CD4-positive, alpha-beta T cell treated with Interferon gamma for 1 hour (primary cell): ENCODE results near the gene SAYSD1.

Experiments used
- DNase-seq: peaks from one replicate; pipeline ENCODE4 v3.0.0-alpha.2; 2020

SAYSD1 gene

DNA sequence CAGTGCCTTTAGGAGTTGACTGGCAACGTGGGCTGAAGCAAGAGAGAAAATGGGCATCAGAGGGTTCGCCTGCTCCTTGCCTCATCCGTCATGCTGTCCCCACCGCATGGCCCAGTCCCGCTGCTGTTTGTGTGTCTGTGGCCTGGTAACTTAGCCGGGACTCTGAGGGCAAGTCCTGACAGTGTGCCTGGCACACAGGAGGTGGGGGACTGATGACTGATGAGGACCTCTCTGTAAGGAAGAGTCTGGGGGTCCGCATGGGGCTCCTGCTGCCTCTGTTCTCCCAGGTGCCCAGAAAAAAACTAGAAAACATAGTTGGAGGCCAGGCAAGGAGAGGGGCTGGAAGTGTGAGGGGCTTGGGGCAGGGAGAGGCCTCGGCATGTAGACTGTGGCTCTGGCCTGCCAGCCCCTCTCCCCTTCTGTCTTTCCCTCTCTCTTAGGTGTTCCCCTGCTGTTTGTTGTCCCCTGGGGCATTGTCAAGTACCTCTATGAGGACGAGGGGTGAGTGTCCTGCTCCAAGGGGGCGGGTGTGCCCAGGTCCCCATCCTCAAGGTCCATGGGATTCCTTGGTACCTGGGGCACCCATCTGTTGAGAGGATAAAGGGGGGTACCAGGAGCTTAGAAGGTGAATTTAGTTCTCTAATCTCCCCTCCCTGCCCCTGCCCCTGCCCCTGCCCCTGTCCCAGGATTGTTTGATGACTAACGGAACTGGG lies 36.9 kb downstream of the SAYSD1 start:
- DNase-seq = no peak

DNA sequence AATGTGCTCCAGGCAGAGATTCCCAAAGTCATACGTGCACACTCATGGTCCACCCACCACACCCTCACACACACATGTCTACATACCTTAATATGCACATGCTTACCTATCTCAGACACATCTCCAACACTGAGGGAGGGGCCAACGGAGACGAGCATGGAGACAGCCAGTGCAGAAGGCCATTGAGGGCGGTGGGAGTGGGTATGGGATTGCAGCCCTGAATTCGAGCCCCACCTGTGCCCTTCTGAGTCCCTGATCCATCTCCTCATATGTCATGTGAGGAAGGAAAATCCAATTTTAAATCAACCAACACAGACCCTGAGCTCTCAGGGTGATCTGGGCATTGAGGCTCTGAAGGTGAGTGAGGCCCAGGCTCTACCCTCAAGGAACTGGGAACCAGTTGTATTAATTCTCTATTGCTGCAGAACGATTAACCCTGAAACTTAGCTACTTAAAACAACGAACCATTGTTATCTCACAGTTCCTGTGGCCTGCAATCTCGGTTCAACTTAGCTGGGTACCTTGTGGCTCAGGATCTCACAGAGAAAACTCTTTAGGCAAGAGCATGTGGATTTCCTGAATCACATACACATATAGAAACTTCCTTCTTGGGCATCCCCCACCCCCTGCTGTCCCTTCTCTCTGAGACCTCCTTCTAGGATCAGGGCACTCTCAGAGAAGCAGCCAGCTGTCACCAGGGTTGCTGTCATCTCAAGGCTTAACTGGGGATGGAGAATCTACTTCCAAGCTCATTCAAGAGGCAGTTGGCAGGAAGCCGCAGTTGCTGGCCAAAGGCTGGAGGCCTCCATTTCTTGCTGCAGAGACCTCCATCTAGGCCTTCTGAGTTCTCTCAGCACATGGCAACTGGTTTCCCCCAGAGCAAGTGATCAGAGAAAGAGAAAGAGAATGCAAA lies 38.1 kb downstream of the SAYSD1 start:
- DNase-seq = no peak

DNA sequence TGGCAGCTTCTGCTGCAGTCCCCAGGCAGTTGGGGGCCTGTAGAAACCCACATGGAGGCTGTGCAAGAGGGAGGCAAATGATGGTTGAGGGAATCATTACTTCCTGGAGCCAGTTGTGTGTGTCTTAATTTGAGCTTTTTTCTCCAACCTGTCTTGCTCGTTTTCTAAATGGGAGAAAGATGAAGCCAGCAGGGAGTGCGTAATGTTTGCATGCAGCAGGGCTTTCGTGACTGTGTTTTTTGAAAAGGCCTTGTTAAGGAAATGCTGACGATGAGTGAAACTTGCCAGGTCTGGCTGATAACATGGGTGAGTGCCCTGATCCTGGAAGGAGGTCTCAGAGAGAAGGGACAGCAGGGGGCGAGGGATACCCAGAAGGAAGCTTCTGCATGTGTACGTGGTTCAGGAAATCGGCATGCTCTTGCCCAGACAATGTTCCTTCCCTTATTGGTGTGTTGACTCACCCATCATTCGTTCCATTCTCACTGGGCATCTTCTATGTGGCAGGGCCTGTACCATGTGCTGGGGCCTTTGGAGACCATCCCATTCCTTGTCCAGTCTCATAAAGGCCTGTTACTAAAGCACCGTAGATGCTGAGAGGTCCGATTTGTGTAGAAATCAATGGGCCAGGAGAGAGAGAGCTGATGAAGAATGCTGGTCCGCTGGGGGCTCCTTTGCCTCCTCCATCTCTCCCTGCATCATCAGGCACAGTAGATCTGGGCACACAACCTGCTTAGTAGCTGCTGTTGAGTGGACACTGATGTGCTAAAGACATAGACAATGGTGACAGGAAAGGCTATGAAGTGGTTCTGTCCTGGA lies 39.0 kb downstream of the SAYSD1 start:
- no peak for DNase-seq

DNA sequence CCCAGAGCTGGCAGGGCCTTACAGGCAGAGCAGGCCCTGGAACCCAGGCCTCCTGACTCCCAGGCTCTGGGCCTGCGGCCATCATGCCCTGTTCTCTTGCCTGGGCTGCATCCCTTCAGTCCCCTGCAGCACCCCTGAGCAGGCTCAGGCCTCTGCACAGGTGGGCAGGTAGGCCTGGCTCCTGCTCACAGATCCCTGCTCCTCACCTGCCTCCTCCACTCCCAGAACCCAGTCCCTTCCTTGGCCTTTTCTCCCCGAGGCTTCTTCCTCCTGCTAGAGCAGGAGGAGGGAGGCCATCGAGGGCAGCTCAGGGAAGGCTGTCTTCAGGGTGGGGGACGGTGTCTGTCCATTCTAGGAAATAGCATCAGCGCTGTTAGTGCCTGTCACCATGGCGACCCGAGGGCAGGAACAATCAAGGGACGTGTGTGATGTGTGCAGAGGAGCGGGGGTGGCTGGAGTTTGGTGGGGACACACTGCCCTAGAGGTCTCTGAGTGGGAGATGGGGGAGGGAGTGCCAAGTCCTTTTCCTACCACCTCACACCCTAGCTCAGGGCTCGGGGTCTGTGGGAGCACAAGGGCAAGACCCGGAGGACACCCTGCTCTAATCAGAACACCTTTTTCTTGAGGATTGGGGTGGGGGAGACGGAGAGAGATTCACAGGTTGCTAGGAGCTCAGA lies 39.8 kb downstream of the SAYSD1 start:
- DNase-seq = no peak

DNA sequence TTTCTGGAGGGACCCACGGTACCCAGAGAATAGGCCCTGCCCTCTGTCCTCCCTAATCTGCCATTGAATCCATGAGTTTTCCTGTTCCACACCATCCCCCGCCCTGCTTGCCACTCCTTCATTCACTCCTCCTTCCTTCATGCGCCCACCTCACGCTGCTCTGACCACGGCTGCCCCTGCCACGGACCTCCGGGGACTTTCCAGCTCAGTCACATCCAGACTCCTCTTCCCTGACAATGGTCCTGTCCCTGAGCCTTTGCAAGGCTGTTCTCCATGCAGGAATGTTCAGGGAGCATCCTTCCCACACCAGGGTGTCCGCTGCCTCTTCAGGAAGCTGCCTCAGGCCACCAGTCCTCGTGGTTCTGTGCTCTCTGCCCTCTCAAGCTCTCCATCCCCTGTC lies 40.5 kb downstream of the SAYSD1 start:
- DNase-seq = no peak

DNA sequence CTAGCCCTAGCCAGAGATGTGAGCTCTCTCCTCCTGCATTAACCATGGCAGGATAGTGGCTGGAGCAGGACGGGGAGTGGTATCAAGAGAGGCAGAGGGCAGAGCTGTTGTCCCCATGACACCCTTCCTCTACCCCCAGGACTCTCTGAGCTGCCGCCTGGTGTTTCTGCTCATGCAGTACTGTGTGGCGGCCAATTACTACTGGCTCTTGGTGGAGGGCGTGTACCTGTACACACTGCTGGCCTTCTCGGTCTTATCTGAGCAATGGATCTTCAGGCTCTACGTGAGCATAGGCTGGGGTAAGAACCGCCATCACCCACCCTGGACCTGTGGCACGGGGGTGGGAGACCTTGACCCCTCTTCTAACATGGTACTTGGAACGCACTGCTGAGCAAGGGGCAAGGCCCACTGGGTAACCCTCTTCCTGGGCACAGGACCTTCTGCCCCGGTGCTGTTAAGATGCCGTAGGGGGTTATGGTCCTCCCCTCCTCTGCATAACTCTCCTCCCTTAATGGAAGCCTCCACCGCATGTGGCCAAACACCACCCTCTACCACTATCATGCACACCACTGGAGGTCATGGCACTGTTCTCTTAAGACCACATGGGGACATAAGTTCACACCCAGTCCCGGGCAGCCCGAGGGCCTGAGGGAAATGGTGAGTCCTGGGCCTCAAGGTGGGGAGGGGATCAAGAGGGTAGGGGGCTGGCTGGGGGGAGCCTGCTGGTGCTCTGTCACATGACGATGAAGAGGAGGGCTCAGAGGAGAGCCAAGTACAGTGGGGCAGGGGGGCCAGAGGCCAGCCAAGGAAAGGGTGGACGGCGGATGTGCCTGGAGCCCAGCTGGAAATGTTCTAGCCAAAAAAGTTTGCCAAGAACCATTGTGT lies 41.3 kb downstream of the SAYSD1 start:
- no peak for DNase-seq

DNA sequence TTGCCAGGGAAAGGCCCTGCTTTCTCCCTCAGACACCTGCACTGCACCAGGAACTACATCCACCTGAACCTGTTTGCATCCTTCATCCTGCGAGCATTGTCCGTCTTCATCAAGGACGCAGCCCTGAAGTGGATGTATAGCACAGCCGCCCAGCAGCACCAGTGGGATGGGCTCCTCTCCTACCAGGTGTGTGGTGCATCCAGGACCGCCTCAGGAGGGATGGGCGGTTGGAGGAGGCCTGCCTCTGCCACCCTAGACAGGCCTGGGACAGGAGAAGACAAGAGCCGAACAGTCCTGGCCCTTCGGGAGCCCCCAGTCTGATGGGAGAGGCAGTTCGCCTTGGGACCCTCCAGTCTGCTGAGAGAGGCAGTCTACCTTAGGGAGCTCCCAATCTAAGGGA lies 42.2 kb downstream of the SAYSD1 start:
- DNase-seq = no peak

DNA sequence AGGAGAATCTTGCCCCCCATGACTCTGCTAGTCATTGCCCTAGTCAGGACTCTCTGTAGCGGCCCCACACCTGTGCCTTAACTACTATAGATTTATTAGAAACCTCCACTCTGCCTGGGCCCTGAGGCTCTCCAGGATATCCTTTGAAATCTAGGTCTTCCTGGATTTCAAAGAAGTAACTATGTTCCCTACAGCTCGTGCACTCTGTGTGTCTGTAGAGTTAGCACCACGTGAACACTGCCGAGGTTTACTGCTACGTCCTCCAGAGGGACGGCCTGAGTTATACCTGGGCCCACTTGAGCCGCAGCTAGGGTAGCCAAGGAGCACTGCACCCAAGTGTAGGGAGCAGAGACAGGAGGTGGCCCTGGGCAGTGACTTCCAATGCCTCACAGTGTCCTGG lies 46.6 kb downstream of the SAYSD1 start:
- no peak for DNase-seq

DNA sequence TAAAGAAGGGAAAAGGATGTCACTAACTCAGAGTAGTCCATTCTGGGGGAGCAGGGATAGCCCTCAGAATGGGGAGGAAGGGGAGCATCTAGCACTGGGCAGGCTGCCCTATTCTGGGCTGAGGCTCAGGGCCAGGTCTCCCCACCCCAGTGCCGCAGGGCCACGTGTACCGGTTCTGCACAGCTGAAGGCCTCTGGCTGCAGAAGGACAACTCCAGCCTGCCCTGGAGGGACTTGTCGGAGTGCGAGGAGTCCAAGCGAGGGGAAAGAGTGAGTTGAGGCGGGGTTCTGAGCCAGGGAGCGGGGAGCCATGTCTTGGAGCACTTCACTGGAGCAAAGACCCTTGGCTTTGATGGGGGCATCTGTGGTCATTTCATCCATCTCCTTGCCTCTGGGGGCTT lies 49.4 kb downstream of the SAYSD1 start:
- no peak for DNase-seq

DNA sequence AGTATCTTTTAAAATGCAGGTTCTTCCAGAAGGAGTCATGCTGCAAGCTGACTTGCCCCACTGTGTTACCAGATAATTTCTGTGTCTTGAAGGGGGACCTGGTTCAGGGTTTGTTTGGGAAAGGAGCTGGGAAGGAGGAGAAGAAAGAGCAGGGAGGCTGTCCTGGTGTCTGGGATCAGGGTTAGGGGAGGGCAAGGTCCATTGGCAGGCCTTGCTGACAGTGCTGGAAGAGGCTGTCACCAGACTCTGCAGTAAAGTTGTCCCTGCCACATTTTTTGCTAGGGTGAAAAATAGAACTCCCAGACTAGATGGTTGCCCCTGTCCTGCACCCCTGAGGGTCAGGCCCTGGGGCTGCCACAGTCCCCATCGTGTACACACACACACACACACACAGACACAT lies 51.5 kb downstream of the SAYSD1 start:
- DNase-seq = no peak

DNA sequence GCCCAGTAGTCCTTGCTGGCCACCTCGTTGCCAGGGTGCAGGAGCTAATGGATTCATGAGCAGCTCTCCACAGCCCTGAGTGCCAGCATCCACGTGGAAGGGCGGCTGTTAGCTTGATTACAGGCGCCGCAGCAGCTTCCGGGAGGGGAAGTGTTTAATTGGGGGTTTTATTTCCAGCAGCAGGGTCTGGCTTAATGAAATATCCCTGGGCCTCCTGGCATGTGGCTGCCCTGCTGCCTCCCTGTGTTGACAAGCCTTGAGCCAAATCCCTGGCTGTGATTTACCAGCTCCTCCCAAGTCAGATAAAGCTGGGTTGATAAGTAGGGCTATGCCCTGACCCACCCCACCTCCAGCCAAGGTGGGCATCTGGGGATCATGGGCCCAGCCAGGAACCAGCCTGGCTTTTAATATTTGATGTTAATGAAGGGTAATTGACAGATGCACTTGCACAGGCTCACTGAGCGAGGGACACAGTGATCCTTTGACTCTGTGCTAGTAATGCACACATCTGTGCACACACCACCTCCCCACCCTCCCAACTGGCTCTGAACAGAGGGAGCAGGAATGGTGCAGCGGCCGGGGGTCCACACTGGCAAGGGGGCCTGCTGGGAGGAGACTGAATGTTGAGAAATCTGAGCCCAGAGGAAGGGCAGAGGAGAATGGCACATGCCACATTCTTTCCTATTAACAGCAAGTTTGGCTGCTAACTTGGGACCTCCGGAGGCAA lies 52.8 kb downstream of the SAYSD1 start:
- no peak for DNase-seq

DNA sequence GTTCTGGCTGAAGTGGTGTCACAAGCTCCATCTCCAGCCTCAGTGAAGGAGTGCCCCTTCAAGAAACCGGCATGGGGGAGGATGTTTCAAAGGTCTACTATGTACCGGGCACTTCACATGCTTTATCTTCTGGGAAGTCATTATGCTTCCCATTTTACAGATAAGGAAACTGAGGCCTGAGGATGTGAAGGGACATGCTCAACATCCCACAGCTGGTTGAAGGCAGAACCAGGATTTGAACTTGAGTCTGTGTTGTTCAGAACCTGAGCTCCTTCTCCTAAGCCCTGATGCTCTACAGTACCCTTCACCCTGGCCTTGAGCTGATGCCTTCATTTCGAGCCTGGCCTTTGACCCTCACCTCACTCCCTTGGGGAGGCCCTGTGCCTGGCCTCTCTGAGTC lies 53.4 kb downstream of the SAYSD1 start:
- DNase-seq = no peak

DNA sequence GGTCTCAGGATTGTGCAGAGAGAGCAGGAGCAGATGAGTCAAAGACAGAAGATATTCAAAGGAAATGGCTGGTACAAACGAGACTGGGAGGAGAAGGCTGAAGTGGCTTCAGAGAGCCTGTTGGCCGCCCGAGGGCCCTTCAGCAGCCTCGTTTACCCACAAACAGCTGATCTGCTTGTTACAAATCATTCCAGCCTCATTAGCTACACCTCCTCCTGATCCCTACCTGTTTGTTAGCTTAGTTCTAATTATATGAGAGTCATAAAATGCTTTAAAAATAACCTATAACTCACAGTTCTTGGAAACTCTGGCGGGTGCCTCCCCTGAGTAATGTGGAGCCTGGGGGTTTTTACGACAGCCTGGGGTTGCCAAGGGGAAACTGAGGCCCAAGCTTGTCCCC lies 53.8 kb downstream of the SAYSD1 start:
- DNase-seq = no peak

DNA sequence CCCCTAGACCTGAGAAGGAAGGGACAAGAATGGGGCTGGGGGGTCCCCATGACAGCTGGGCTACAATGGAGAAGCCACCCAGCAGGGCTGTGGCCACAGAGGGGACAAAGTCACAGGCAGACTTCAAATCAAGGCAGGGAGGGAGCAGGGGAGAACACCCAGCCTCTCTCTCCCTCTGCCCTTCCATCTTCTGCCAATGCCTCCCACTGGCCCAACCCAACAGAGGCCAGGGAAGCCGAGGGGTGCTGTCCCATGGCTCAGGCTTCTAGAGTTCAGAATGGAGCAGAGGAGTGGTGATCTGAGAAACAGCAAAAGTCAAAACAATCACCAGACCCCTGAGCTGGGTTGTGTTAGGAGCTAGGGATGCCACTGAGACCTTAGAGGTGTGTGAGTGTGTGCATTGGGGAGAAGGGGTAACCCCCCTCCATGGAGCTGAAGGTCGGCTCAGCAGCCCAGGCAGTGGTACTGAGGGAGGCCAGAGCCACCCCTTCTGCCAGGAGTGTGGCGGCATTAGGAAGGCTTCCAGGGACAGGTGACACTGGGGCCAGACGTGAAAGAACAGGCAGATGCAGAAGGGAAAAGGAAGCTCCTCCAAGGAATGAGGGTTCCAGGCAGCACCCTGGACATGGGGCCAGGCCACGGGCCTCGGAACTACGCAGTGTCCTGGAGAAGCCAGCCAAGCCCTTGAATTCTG lies 54.4 kb downstream of the SAYSD1 start:
- DNase-seq = no peak

DNA sequence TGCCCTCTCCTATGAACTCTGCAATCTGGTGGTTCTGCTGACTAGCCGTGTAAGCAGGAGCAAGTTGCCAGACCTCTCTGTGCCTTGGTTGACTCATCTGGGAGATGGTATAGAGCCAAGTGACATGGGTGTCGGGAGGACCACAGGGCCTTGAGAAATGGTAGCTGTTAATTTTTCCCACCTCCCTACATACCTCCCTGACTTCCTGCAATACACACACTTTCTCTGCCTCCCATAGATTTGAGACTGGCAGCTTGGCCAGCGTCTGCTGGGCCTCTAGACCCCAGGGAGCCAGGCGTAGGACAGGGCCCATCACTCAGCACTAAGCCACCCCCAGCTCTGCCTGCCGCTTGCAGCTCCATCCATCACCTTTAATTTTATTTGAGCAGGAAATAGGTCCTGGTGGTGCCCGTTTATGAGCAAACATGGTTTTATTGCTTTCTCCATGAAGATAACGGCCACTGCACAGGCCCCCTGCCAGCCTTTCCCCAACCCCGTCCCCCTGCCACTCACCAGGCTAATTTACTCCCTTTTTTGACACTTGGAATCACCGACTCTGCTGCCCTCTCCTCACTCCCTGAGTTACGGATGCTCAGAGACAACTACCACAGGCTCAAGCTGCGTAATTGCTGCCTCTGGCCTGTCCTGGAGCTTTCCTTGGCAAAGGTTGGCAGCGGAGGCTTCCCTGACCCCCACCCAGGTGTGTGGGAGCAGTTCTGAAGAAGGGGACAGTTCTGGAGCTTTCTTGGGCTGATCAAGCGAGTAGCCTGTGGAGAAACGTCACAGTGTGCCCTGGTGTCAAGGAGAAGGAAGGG lies 55.3 kb downstream of the SAYSD1 start:
- no peak for DNase-seq

DNA sequence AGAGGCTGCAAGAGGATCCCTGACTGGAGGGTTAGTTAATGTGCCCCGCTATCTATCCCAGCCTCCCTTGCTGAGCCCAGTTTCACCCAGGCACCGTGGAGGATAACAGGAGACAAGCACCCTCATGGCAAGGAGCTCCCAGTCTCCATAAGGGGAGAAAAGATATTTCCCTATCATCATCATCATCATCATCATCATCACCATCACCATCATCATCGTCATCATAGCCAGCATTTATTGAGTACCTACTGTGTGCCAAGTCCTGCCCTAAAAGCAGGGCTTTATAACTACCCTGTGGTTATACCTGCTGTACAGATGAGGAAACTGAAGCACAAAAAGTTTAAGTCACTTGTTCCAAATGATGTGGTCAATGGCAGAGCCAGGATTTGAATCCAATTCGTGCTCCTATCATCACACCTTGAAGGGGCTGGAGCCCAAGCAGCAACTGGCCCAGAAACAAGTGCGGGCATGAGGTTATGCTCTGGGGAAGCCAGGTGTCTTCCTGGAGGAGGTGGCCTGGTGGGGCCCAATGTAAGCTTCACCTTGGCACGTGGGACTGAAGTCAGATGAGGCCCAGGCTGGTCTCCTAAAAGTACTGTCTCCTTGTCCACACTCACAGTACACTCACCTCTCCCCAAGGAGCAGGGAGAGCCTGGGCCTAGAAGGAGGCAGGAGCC lies 56.4 kb downstream of the SAYSD1 start:
- no peak for DNase-seq

DNA sequence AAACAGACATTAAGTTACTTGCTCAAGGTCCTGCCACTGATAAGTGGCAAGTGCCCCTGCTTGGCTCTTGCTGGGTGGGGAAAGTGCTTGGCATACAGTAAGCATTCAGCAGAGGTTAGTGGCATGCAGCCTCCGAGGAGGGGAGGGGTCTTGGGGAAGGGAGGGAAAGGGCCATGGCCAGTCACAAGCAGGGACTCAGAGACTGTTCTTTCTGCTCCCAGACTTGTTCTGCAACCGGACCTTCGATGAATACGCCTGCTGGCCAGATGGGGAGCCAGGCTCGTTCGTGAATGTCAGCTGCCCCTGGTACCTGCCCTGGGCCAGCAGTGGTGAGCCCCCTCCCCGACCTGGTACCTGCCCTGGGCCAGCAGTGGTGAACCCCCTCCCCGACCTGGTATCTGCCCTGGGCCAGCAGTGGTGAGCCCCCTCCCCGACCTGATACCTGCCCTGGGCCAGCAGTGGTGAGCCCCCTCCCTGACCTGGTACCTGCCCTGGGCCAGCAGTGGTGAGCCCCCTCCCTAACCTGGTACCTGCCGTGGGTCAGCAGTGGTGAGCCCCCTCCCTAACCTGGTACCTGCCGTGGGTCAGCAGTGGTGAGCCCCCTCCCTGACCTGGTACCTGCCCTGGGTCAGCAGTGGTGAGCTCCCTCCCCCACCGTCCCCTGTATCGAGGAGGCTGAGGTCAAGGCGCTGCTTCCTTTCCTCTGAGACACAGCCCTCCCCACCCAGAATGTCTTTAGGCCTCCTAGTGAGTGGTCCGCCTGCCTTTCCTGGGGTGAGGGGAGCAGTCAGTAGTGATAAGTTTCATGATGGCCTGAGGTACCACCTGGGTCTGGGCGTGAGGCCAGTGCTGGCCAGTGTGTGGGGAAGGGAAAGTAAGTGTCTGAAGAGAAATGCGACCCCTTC lies 57.5 kb downstream of the SAYSD1 start:
- DNase-seq = no peak

DNA sequence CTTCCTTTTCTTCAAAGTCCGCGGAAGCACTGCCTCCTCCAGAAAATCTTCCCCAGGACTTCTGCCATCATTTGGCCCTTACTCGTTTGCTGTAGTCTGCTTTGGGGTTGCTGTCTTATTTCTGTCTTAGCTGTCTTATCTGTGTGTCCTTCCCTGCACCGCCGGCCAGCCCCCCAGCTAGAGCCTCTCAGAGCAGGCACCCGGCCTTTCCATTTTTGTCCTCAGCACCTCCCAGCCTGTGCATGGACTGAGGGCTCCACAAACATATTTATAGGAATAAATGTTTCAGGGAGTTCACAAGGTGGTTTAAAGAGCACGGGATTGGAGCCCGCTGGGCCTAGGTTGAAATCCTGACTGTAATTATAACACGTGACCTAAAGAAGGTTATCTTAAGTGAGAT lies 58.3 kb downstream of the SAYSD1 start:
- no peak for DNase-seq
